SK-N-SH (cell line): ENCODE results near the gene KLHL35. TPM values are rescaled to one million over a fixed set of nuclear protein-coding genes. Genes with fewer than 3 reads are reported as not detected.

Experiments used
- CTCF ChIA-PET: fragments of 300-600, 350-600 bp; formaldehyde crosslinking; extraction: SDS; loops from one replicate; lab custom pipeline; 2021; lab: Yijun Ruan, JAX
- POLR2A ChIA-PET: fragments of 350-600 bp; sonication (Branson Sonifier 250); formaldehyde crosslinking; extraction: SDS; loops from one replicate; lab custom pipeline; 2020; ENCODE audit warnings: antibody characterized with exemption, inconsistent platforms; lab: Yijun Ruan, JAX
- DNase-seq: peaks from one replicate; pipeline ENCODE4 v3.0.0; 2012
- H2AFZ ChIP-seq: fragments of 200-600 bp; sonication (generic); 2 replicates; pipeline ENCODE4 v1.8.1; 2016; ENCODE audit warnings: antibody characterized with exemption, mild to moderate bottlenecking, low read depth
- H3F3A ChIP-seq: fragments of 200-600 bp; sonication (generic); replicated peaks from 2 replicates; pipeline ENCODE3; 2016; ENCODE audit warnings: antibody characterized with exemption, mild to moderate bottlenecking; ENCODE audit not compliant: insufficient read depth
- H3K27ac ChIP-seq, 2 experiments: fragments of 200-500 bp in 1 of 2; fragments of 200-600 bp in 1 of 2; sonication (Bioruptor generic) in 1 of 2; sonication (generic), shearing (Covaris generic) in 1 of 2; 2 replicates each; pipeline versions ENCODE4 v1.5.1 to v1.6.1; 2014 to 2016; ENCODE audit warnings: low read depth in 2 of 2, inconsistent platforms in 1 of 2, low read length in 1 of 2, mild to moderate bottlenecking in 1 of 2, mixed read lengths in 1 of 2
- H3K27me3 ChIP-seq: fragments of 200-600 bp; sonication (generic), shearing (Covaris generic); 2 replicates; pipeline ENCODE4 v1.6.1; 2016; ENCODE audit warnings: mixed run types; ENCODE audit not compliant: insufficient read depth
- H3K36me3 ChIP-seq, 2 experiments: fragments of 200-500 bp in 1 of 2; fragments of 200-600 bp in 1 of 2; sonication (Bioruptor generic) in 1 of 2; sonication (generic) in 1 of 2; replicated peaks in 1 of 2; 2 replicates each; pipeline versions ENCODE3 to v1.5.1; 2014 to 2016; ENCODE audit warnings: low read length in 1 of 2, mild to moderate bottlenecking in 1 of 2; ENCODE audit not compliant: insufficient read depth in 2 of 2, control insufficient read depth in 1 of 2
- H3K4me1 ChIP-seq, 2 experiments: fragments of 200-500 bp in 1 of 2; fragments of 200-600 bp in 1 of 2; sonication (Bioruptor generic) in 1 of 2; sonication (generic), shearing (Covaris generic) in 1 of 2; 2 replicates each; pipeline versions ENCODE4 v1.5.1 to v1.6.1; 2014 to 2016; ENCODE audit warnings: low read depth in 1 of 2, low read length in 1 of 2, mixed run types in 1 of 2; ENCODE audit not compliant: insufficient read depth in 2 of 2, control insufficient read depth in 1 of 2
- H3K4me2 ChIP-seq: fragments of 200-600 bp; sonication (generic), shearing (Covaris generic); 2 replicates; pipeline ENCODE4 v1.6.1; 2017; ENCODE audit warnings: mixed run types
- H3K4me3 ChIP-seq, 2 experiments: fragments of 200-500 bp in 1 of 2; fragments of 200-600 bp in 1 of 2; sonication (Bioruptor generic) in 1 of 2; sonication (generic), shearing (Covaris generic) in 1 of 2; 2 replicates each; pipeline versions ENCODE4 v1.5.1 to v1.8.1; 2014 to 2016; ENCODE audit warnings: low read depth in 2 of 2, inconsistent platforms in 1 of 2, low read length in 1 of 2, mild to moderate bottlenecking in 1 of 2, mixed read lengths in 1 of 2, moderate library complexity in 1 of 2
- H3K79me2 ChIP-seq: fragments of 200-600 bp; sonication (generic); 2 replicates; pipeline ENCODE4 v1.8.1; 2017; ENCODE audit warnings: mild to moderate bottlenecking; ENCODE audit not compliant: insufficient read depth
- H3K9ac ChIP-seq: fragments of 200-600 bp; sonication (generic); 2 replicates; pipeline ENCODE4 v1.6.1; 2017; ENCODE audit warnings: mixed run types
- H3K9me2 ChIP-seq: fragments of 200-600 bp; sonication (generic); 2 replicates; pipeline ENCODE4 v1.6.1; 2017; ENCODE audit warnings: mixed run types
- H3K9me3 ChIP-seq: fragments of 200-600 bp; sonication (generic); 2 replicates; pipeline ENCODE4 v1.6.1; 2017; ENCODE audit warnings: mixed run types, mild to moderate bottlenecking, moderate library complexity
- H4K20me1 ChIP-seq: fragments of 200-600 bp; sonication (generic); 2 replicates; pipeline ENCODE4 v1.6.1; 2017; ENCODE audit warnings: mild to moderate bottlenecking, mixed run types; ENCODE audit not compliant: insufficient read depth
- ELF1 ChIP-seq: IDR thresholded peaks from 2 replicates; pipeline ENCODE4 v1.4.0; 2012
- EZH2phosphoT487 ChIP-seq: fragments of 200-600 bp; sonication (generic); IDR thresholded peaks from 2 replicates; pipeline ENCODE4 v1.6.1; 2017; ENCODE audit warnings: low read depth, mixed run types, mild to moderate bottlenecking, antibody characterized with exemption, moderate library complexity, borderline replicate concordance
- FOSL2 ChIP-seq: IDR thresholded peaks from 2 replicates; pipeline ENCODE4 v1.4.0; 2012; ENCODE audit warnings: low read depth, mild to moderate bottlenecking, moderate library complexity, borderline replicate concordance
- FOXJ3 ChIP-seq: sonication (generic); formaldehyde crosslinking; IDR thresholded peaks from 2 replicates; pipeline ENCODE4 v1.5.1; 2020; ENCODE audit warnings: mild to moderate bottlenecking, missing genetic modification reagents
- FOXM1 ChIP-seq: IDR thresholded peaks from 2 replicates; pipeline ENCODE4 v1.4.0; 2012; ENCODE audit warnings: low read depth, mild to moderate bottlenecking
- GABPA ChIP-seq: IDR thresholded peaks from 2 replicates; pipeline ENCODE4 v1.4.0; 2012; ENCODE audit warnings: low read depth, mild to moderate bottlenecking
- RCOR1 ChIP-seq: fragments of 150-350 bp; IDR thresholded peaks from 2 replicates; pipeline ENCODE4 v1.6.1; 2017; ENCODE audit warnings: antibody characterized with exemption, low read length
- RXRA ChIP-seq: IDR thresholded peaks from 2 replicates; pipeline ENCODE4 v1.4.0; 2012; ENCODE audit warnings: low read depth, mild to moderate bottlenecking, borderline replicate concordance
- TEAD4 ChIP-seq: IDR thresholded peaks from 2 replicates; pipeline ENCODE4 v1.4.0; 2012; ENCODE audit warnings: mild to moderate bottlenecking, borderline replicate concordance; ENCODE audit not compliant: insufficient read depth
- WGBS: methylation state at CpG from one replicate; pipeline ENCODE4 v1.1.6; 2017; ENCODE audit warnings: low lambda C conversion rate; 5-methylcytosine and 5-hydroxymethylcytosine counted together
- polyA plus RNA-seq, 3 experiments: library from polyadenylated mRNA; depleted of rRNA; stranded (reverse); fragments of >200 nt; gene quantifications; 2 replicates each; pipeline ENCODE4 v1.2.3, GENCODE V29; 2012
- TF ChIP-seq, protein P1 (sequence below): fragments of 150-350 bp; IDR thresholded peaks from 2 replicates; pipeline ENCODE4 v1.6.1; 2016; ENCODE audit warnings: mild to moderate bottlenecking, low read depth, low read length
- TF ChIP-seq, protein P2 (sequence below): fragments of 150-350 bp; IDR thresholded peaks from 2 replicates; pipeline ENCODE4 v1.6.1; 2017; ENCODE audit warnings: antibody characterized with exemption, low read length, low read depth, borderline replicate concordance
- TF ChIP-seq, protein P3 (sequence below): IDR thresholded peaks from 2 replicates; pipeline ENCODE4 v1.6.1; 2012; ENCODE audit warnings: mild to moderate bottlenecking, low read depth, low read length, moderate library complexity
- TF ChIP-seq, protein P4 (sequence below): IDR thresholded peaks from 2 replicates; pipeline ENCODE4 v1.4.0; 2012; ENCODE audit warnings: low read depth, borderline replicate concordance
- TF ChIP-seq, protein P5 (sequence below): fragments of 200-600 bp; sonication (generic); IDR thresholded peaks from 2 replicates; pipeline ENCODE4 v1.6.1; 2017; ENCODE audit warnings: antibody characterized with exemption, mild to moderate bottlenecking, moderate library complexity

KLHL35 gene
- polyA plus RNA-seq, 1 of the 3 experiments (the other 2 are of a cell fraction): 1.7 TPM

DNA sequence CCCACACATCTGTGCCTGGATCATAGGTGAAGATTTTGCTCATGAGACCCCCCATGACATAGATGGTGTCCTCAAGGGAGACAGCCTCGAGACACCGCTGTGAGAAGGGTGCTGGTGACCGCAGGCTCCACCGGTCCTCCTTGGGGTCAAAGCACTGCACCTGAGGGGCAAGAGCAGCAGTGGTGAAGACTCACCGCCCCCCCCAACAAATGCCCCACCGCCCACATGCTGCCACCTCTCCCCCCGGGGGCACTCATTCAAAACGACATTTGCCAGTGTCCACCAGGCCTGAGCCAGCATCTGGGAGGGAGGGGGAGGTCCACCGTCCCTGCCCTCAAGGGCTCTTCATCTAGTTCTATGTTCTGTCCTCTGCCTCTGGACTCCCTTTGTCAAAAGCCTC lies 9.3 kb downstream of the KLHL35 start:
- H3K4me3 ChIP-seq: no peak overlapping the region
- H4K20me1 ChIP-seq: no peaks in the 10 kb centered on the region
- no peak for DNase-seq
- H3K9ac ChIP-seq: no peak overlapping the region
- H3K36me3 ChIP-seq: peaks cover 6 to 11% of the 10 kb centered on the region in 2 experiments
- WGBS: 84% methylated on average over 4 of the region's 9 CpGs
- TF ChIP-seq EZH2phosphoT487 (no peak), RCOR1 (no peak), TEAD4 (no peak), ELF1 (no peak), FOXM1 (no peak), FOXJ3 (CRISPR knock-in tag) (no peak), GABPA (no peak), FOSL2 (no peak)
- TF ChIP-seq, protein P1, sequence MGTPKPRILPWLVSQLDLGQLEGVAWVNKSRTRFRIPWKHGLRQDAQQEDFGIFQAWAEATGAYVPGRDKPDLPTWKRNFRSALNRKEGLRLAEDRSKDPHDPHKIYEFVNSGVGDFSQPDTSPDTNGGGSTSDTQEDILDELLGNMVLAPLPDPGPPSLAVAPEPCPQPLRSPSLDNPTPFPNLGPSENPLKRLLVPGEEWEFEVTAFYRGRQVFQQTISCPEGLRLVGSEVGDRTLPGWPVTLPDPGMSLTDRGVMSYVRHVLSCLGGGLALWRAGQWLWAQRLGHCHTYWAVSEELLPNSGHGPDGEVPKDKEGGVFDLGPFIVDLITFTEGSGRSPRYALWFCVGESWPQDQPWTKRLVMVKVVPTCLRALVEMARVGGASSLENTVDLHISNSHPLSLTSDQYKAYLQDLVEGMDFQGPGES: no peak
- TF ChIP-seq, protein P2, sequence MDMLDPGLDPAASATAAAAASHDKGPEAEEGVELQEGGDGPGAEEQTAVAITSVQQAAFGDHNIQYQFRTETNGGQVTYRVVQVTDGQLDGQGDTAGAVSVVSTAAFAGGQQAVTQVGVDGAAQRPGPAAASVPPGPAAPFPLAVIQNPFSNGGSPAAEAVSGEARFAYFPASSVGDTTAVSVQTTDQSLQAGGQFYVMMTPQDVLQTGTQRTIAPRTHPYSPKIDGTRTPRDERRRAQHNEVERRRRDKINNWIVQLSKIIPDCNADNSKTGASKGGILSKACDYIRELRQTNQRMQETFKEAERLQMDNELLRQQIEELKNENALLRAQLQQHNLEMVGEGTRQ: no peak
- H3K9me2 ChIP-seq: no peaks in the 10 kb centered on the region
- CTCF ChIA-PET: interaction anchor here (0.7 to 1.6 kb wide), 7 partner anchors 16 to 144 kb away, joined by 3 to 8 read pairs (median 4); no protein-coding TSS in a partner anchor
- no peaks in the 10 kb centered on the region for H3K9me3 ChIP-seq
- H3K79me2 ChIP-seq: peaks cover 7% of the 10 kb centered on the region; the same call in 1 of the 2 replicates
- peaks cover 1 to 22% of the 10 kb centered on the region in 2 experiments; a peak in 2 of 4 replicates for H3K4me1 ChIP-seq
- no peak overlapping the region for H3K27ac ChIP-seq
- no peak overlapping the region for H3K4me2 ChIP-seq
- H2AFZ ChIP-seq: no peak overlapping the region
- H3K27me3 ChIP-seq: no peaks in the 10 kb centered on the region
- peaks cover 20% of the 10 kb centered on the region for H3F3A ChIP-seq
- POLR2A ChIA-PET: no interaction called here

DNA sequence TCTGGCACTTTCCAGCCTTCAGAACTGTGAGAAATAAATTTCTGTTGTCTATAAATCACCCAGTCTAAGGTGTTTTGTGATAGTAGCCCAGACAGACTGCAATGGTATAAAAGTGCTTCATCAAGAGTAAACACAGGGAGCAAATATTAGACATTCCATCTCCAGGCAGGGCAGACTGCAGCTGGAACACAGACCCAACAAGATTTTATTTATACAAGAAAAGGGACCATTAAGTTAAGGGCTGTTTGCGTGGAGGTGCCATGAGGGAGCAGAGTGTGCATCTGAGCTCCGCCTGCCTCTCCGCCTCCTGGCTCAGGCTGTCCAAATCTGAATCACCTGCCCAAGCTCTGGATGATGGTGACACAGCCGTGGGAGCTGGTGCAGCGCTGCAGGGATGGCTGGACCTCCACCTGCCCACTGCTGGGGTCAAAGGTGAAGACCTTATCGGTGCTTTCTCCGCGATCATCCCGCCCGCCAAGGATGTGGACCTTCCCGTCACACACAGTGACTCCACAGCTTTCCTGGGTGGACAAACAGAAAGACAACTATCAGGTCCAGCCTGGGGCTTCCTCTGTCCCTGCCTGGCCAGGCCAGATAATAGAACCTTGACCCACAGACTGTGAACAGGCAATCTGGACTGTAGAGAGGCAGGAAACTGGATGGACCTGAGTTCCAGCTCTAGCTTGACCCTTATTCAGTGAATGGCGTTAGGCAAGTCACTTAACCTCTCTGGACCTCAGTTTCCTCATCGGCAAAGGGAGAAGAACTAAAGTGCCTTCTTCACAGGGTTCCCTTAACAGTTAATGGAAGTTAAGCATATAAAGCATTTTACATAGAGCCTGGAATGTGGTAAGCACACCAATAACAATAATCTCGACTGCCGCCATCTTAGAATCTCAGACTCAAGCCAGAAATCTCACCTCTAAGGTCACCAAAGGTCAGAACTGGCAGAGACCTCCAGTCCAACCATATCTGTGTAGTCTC lies 10.5 kb downstream of the KLHL35 start:
- H3F3A ChIP-seq: peaks cover 28% of the 10 kb centered on the region
- no peak overlapping the region for H3K9ac ChIP-seq
- peaks cover 11 to 22% of the 10 kb centered on the region in 2 experiments; a peak in 2 of 4 replicates for H3K4me1 ChIP-seq
- H3K79me2 ChIP-seq: peaks cover 7% of the 10 kb centered on the region; the same call in 1 of the 2 replicates
- H3K9me2 ChIP-seq: no peaks in the 10 kb centered on the region
- H2AFZ ChIP-seq: no peak overlapping the region
- POLR2A ChIA-PET: no interaction called here
- DNase-seq: no peak
- H3K9me3 ChIP-seq: no peaks in the 10 kb centered on the region
- H3K4me3 ChIP-seq: no peak overlapping the region
- H4K20me1 ChIP-seq: no peaks in the 10 kb centered on the region
- H3K36me3 ChIP-seq: peaks cover 6 to 11% of the 10 kb centered on the region in 2 experiments
- no peak overlapping the region for H3K4me2 ChIP-seq
- no peak overlapping the region for H3K27ac ChIP-seq
- CTCF ChIA-PET: interaction anchor here (0.8 to 1.4 kb wide), 5 partner anchors 9 to 110 kb away, joined by 3 to 4 read pairs (median 3); no protein-coding TSS in a partner anchor
- H3K27me3 ChIP-seq: no peaks in the 10 kb centered on the region
- WGBS: 85% methylated on average over 9 of the region's 15 CpGs
- TF ChIP-seq, protein P3, sequence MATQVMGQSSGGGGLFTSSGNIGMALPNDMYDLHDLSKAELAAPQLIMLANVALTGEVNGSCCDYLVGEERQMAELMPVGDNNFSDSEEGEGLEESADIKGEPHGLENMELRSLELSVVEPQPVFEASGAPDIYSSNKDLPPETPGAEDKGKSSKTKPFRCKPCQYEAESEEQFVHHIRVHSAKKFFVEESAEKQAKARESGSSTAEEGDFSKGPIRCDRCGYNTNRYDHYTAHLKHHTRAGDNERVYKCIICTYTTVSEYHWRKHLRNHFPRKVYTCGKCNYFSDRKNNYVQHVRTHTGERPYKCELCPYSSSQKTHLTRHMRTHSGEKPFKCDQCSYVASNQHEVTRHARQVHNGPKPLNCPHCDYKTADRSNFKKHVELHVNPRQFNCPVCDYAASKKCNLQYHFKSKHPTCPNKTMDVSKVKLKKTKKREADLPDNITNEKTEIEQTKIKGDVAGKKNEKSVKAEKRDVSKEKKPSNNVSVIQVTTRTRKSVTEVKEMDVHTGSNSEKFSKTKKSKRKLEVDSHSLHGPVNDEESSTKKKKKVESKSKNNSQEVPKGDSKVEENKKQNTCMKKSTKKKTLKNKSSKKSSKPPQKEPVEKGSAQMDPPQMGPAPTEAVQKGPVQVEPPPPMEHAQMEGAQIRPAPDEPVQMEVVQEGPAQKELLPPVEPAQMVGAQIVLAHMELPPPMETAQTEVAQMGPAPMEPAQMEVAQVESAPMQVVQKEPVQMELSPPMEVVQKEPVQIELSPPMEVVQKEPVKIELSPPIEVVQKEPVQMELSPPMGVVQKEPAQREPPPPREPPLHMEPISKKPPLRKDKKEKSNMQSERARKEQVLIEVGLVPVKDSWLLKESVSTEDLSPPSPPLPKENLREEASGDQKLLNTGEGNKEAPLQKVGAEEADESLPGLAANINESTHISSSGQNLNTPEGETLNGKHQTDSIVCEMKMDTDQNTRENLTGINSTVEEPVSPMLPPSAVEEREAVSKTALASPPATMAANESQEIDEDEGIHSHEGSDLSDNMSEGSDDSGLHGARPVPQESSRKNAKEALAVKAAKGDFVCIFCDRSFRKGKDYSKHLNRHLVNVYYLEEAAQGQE: no peak
- TF ChIP-seq, protein P4, sequence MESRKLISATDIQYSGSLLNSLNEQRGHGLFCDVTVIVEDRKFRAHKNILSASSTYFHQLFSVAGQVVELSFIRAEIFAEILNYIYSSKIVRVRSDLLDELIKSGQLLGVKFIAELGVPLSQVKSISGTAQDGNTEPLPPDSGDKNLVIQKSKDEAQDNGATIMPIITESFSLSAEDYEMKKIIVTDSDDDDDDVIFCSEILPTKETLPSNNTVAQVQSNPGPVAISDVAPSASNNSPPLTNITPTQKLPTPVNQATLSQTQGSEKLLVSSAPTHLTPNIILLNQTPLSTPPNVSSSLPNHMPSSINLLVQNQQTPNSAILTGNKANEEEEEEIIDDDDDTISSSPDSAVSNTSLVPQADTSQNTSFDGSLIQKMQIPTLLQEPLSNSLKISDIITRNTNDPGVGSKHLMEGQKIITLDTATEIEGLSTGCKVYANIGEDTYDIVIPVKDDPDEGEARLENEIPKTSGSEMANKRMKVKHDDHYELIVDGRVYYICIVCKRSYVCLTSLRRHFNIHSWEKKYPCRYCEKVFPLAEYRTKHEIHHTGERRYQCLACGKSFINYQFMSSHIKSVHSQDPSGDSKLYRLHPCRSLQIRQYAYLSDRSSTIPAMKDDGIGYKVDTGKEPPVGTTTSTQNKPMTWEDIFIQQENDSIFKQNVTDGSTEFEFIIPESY: no peak
- TF ChIP-seq RXRA (no peak), ELF1 (no peak), FOSL2 (no peak)
- TF ChIP-seq, protein P5, sequence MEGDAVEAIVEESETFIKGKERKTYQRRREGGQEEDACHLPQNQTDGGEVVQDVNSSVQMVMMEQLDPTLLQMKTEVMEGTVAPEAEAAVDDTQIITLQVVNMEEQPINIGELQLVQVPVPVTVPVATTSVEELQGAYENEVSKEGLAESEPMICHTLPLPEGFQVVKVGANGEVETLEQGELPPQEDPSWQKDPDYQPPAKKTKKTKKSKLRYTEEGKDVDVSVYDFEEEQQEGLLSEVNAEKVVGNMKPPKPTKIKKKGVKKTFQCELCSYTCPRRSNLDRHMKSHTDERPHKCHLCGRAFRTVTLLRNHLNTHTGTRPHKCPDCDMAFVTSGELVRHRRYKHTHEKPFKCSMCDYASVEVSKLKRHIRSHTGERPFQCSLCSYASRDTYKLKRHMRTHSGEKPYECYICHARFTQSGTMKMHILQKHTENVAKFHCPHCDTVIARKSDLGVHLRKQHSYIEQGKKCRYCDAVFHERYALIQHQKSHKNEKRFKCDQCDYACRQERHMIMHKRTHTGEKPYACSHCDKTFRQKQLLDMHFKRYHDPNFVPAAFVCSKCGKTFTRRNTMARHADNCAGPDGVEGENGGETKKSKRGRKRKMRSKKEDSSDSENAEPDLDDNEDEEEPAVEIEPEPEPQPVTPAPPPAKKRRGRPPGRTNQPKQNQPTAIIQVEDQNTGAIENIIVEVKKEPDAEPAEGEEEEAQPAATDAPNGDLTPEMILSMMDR: no peak
